ENCODE data around the gene KRTAP10-7.

The KRTAP10-7 gene

DNA sequence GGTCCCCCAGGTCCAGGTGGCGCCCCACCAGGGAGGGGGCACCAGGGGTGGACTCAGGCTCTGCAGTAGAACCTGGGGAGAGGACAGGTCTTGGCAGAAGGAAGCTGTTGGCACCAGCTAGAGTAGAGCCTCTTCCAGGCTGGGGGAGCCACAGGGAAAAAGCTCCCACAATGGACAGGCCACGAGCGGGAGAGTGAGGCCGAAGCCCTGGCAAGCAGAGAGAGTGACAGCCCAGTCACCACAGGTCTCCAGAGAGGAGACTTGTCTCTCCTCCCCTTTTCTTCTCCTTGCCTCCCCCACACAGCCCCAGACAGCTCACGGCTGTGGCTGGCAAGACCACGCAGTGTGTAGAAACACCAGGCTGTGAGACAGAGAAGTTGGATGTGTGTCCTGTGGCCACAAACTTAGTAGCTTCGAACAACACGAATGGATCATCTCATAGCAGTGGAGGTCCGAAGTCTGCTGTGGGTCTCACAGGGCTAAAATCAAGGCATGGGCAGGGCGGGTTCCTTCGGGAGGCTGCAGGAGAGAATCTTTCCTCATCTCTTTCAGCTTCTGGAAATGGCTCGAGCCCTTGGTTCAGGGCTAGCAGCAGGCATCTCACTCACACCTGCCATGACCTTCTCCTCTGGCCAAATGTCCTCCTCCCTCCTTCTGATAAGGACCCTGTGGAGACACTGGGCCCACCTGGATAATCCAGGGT lies 50.7 kb downstream of the KRTAP10-7 start:
- H3K4me3 ChIP-seq (ENCODE audit: control insufficient read depth, low read depth, low read length) = no peak overlapping the region
- TF ChIP-seq, protein P1, sequence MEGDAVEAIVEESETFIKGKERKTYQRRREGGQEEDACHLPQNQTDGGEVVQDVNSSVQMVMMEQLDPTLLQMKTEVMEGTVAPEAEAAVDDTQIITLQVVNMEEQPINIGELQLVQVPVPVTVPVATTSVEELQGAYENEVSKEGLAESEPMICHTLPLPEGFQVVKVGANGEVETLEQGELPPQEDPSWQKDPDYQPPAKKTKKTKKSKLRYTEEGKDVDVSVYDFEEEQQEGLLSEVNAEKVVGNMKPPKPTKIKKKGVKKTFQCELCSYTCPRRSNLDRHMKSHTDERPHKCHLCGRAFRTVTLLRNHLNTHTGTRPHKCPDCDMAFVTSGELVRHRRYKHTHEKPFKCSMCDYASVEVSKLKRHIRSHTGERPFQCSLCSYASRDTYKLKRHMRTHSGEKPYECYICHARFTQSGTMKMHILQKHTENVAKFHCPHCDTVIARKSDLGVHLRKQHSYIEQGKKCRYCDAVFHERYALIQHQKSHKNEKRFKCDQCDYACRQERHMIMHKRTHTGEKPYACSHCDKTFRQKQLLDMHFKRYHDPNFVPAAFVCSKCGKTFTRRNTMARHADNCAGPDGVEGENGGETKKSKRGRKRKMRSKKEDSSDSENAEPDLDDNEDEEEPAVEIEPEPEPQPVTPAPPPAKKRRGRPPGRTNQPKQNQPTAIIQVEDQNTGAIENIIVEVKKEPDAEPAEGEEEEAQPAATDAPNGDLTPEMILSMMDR (conservative IDR thresholded peaks at IDR 0.05; ENCODE audit: control insufficient read depth, insufficient read depth, low read depth, low read length) = no peak
- no peak for DNase-seq (ENCODE audit: low read depth)
